H1 (cell line): ENCODE data around the gene LILRB2. TPM values are rescaled to one million over a fixed set of nuclear protein-coding genes. Genes with fewer than 3 reads are reported as not detected.

Experiments
- HDAC6 ChIP-seq: IDR thresholded peaks from one replicate; pipeline ENCODE4 v1.7.1; 2012; ENCODE audit warnings: low read depth, mild to moderate bottlenecking, inconsistent platforms, low read length, moderate library complexity
- TBP ChIP-seq: IDR thresholded peaks from 2 replicates; pipeline ENCODE4 v1.6.1; 2011; ENCODE audit warnings: low read depth, low read length, improper control_type of control experiment
- polyA plus RNA-seq, 7 experiments: library from polyadenylated mRNA; depleted of rRNA in 3 of 7; stranded (reverse) in 5 of 7; unstranded in 2 of 7; fragments of >200 nt in 5 of 7; fragments of 200-250 nt in 2 of 7; gene quantifications; 1 replicate in 5 of 7; 2 replicates in 1 of 7; 4 replicates in 1 of 7; pipeline versions ENCODE4 v1.2.1 to v1.2.3, GENCODE V29; 2011 to 2013; ENCODE audit warnings: missing spikeins in 2 of 7, mixed read lengths in 2 of 7
- total RNA-seq: library from RNA; stranded (reverse); fragmentation: NEBNext Ultra II Directional; extraction: Animal tissue kit (Norgen Biotek cat#: 25700); gene quantifications from 2 replicates; pipeline ENCODE4 v1.2.1, GENCODE V29; 2021

The LILRB2 gene
- total and polyA plus RNA-seq, 2 of the 8 experiments (the other 6 are each of a cell fraction or from before 2014, with no cell fraction given): not detected

- TF ChIP-seq TBP (peak; percentile 46; the same call in 1 of the 2 replicates), HDAC6 (no peak)
- TF ChIP-seq, all 59 proteins: peak for 3
These were observed 36.4 kb upstream of the LILRB2 start (continued) for GRCh38 chr19:54317108-54317964.
